HG03045 (cell line): ENCODE data around the gene C8G.

ENCODE experiments used
- ATAC-seq: cut with Tn5 transposase; IDR thresholded peaks from one replicate; pipeline ENCODE4 v1.9.1; 2021; ENCODE audit warnings: mild to moderate bottlenecking, moderate library complexity; ENCODE audit not compliant: unreplicated experiment

C8G gene

DNA sequence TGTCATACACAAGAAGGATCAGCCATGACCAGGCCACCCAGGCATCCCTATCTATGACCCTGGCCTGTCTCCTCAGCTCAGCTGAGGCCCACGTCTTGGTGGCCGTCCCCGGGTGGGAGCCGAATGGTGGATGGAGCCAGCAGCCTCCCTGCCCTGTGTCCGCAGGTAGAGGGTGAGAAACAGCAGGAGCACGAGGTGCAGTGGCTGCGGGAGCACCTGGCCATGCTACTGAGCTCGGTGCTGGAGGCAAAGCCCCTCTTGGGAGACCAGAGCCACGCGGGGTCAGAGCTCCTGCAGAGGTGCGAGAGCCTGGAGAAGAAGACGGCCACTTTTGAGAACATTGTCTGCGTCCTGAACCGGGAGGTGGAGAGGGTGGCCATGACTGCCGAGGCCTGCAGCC lies 25.0 kb upstream of the C8G start:
- no peak for ATAC-seq

DNA sequence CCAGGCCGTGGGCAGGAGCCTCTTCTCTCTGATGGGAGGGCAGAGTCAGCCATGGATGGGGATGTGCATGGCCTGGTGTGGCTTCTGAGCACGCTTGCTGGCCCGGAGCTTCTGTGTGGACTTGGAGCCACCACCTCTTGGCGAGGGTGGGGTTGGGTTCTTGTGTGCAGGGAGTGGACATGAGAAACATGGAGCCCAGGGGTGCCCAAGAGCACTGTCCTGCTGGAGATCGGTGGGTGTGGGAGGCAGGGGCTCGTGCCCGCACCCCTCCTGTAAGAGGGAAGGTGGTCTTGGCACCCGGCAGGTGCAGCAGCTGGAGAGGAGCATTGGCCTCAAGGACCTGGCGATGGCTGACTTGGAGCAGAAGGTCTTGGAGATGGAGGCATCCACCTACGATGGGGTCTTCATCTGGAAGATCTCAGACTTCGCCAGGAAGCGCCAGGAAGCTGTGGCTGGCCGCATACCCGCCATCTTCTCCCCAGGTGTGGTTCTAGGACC lies 24.3 kb upstream of the C8G start:
- ATAC-seq: no peak

DNA sequence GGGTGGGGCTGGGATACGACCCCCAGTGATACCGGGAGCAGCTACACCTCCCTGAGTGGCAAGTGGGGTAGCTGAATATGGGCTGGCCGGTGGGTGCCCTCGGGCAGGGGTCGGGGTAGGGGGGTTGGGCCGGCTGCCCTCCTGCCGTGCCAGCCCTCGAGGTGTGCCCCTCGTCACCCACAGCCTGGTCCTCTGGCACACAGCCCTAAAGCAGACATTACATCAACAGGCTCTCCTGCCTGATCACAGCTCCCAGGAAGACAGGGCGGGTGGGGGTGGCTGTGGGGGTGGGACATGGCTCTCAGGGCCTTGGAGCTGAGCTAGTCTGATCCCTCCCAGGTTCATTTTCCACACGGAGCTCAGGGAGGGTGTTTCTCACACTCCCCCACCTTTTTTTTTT lies 23.7 kb upstream of the C8G start:
- ATAC-seq: no peak

DNA sequence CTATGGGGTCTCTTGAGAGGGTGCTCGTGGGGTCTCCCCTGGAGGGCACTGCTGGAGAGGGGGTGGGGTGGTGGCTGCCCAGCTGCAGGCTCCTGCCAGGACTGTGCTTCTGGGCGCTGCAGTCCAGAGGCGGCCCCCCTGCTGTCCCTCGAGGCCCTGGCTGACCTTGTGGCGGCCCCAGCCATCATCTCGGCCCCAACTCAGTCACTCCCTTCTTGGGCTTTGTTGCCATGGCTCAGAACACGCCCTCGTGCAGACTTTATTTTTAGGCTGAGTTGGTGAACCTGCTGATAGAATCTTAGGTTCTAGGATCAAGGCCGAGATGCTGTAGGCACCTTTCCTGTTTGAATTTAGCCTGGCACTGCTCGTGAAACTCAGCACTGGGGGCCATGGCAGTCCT lies 23.3 kb upstream of the C8G start:
- ATAC-seq: no peak

DNA sequence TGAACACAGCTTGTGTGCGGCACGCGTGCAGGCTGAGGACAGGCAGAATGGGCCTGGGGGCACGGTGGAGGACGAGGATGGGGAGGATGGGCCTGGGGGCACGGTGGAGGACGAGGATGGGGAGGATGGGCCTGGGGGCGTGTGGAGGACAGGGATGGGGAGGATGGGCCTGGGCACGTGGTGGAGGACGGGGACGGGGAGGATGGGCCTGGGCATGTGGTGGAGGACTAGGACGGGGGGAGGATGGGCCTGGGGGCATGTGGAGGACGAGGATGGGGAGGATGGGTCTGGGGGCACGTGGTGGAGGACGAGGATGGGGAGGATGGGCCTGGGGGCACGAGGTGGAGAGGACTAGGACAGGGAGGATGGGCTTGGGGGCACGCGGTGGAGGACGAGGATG lies 22.5 kb upstream of the C8G start:
- no peak for ATAC-seq

DNA sequence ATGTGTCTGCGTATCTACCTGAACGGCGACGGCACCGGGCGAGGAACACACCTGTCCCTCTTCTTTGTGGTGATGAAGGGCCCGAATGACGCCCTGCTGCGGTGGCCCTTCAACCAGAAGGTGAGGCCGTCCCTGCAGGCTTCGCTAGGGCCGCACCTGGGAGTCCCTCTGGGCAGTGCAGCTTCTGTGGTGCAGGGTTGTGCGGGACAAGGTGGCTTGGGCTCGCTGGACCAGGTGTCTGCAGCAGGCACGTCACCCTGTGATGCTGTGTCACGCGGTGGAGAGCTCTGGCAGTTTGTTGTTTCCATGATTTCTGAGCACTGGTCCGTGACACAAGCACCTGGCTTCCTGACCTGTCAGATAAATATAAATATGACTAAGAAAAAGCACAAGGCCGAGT lies 21.2 kb upstream of the C8G start:
- ATAC-seq: no peak

DNA sequence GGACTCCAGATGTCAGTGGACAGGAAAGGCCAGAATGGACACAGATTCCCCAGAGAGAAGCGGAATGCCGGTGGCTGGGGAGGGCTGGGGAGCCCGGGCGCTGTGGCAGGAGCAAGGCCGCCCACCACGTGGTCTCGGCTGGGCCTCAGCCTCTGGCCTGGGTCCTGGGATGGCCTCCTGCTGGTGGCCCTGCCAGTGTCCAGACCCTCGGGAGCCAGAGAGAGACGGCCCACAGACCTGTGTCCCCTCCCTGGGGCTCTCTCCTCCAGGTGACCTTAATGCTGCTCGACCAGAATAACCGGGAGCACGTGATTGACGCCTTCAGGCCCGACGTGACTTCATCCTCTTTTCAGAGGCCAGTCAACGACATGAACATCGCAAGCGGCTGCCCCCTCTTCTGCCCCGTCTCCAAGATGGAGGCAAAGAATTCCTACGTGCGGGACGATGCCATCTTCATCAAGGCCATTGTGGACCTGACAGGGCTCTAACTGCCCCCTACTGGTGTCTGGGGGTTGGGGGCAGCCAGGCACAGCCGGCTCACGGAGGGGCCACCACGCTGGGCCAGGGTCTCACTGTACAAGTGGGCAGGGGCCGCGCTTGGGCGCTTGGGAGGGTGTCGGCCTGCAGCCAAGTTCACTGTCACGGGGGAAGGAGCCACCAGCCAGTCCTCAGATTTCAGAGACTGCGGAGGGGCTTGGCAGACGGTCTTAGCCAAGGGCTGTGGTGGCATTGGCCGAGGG lies 19.5 kb upstream of the C8G start:
- no peak for ATAC-seq

DNA sequence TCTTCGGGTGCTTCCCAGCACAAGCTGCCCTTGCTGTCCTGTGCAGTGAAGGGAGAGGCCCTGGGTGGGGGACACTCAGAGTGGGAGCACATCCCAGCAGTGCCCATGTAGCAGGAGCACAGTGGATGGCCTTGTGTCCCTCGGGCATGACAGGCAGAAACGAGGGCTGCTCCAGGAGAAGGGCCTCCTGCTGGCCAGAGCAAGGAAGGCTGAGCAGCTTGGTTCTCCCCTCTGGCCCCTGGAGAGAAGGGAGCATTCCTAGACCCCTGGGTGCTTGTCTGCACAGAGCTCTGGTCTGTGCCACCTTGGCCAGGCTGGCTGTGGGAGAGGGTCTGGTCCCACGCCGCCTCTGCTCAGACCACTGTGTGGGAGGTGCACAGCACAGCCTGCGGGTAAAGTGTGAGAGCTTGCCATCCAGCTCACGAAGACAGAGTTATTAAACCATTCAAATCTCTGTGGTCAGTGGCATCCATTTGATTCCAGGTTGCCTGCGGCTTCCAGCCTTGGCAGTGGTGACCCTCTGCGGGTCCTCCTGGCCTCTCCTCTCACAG lies 18.8 kb upstream of the C8G start:
- ATAC-seq: no peak

DNA sequence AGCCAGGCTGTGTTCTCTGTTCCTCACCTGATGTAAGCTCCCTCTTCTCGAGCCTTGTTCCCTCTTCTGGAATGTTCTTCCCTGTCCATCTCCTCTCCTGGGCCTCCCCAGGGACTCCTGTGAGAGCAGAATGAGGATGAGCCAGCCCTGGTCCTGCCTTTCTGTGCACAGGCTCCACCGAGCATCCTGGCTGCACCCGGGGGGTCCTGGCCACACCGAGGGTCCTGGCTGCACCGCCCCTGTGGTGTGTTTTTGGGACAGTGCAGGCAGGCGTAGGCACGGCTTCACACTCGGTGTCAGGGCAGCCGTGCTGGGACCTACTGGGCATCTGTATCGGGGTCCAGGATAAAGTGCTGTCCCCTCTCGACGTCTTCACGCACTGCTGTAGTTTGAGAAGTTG lies 18.3 kb upstream of the C8G start:
- no peak for ATAC-seq

DNA sequence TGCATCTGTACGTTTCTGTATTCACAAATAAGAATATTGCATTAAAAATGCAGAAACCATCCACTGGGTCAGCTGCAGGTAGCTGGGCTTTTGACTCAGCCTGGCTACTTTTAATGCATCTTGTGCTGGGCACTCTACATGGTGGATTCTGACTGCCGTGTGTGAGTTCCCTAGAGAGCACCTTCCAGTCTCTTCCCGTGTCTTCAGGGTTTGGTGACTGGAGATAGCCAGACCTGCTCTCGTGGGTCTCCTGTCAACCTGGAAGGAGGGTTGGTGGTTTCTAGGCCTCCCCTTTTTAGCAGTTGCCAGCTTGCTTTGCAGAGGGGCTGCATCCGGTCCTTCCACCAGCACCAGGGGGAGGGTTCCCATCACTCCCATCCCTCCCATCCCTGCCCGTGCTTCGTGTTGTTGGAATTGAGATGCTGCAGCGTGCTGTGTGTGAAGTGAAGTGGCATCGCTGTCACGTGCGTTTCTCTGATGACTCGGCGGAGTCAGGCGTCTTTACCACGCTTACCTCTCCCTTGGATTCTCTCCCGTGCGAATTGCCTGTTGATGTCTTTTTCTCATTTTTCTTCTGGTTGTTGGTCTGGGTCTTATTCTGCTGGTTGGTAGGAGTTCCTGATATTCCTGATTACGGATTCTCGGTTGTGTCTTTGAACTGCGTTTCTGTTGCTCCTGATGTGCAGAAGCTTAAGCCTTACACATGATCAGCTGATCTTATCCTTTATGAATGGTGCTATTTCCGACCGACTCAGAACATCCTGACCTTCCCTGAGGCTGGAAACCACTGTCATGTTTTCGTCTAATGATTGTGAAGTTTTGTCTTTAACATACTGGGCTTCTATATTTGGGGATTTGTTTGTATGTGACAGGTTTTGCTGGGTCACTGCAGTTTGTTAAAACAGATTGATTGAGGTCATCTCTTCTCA lies 17.4 kb upstream of the C8G start:
- ATAC-seq: no peak

DNA sequence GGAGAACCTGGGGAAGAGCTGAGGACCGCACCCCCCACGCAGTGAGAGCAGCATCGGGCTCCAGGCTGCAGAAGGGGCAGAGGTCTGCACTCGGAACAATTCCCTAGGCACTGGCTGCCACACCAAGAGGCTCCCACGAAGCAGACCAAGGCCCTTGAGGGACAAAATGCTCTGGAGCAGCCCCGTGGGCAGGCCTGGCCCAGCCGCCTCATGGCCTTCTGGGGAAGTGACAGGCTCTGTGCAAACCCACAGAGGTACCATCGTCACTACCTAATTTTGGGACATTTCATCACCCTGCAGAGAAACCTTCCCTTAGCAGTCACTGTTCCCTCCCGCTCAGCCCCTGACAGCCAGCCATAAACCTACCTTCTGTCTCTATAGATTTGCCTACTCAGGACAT lies 16.5 kb upstream of the C8G start:
- no peak for ATAC-seq

DNA sequence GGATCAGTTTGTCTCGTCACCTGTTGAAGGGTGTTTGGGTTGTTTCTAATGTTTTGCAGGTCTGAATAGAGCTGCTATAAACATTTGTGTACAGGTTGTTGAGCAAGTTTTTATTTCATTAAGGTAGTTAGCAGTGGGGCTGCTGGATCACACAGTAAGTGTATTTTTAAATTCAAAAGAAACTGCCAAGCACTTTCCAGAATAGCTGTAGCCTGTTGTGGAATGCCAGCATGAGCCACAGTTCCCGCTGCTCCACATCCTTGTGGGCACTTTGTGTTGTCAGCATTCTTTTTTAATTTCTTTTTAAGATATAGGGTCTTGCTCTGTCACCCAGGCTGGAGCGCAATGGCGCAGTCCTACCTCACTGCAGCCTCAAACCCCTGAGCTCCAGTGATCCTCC lies 15.0 kb upstream of the C8G start:
- no peak for ATAC-seq

DNA sequence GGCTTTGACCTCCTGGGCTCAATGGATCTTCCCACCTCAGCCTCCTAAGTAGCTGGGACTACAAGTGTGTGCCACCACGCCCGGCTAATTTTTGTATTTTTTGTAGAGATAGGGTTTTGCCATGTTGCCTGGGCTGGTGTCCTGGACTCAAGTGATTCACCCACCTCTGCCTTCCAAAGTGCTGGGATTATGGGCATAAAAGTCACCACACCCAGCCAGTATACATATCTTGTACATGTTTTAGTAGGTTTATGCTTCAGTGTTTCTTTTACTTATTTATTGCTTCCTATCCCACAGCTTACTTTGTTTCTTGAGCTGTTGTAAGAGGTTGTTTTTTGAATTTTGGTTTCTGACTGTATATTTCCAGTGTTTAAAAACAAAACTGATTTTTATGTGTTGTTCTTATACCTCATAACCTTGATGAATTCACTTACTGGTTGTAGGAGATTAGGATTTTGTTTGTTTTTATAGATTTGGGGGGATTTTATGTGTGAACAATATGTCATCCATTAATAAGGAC lies 13.4 kb upstream of the C8G start:
- ATAC-seq: no peak

DNA sequence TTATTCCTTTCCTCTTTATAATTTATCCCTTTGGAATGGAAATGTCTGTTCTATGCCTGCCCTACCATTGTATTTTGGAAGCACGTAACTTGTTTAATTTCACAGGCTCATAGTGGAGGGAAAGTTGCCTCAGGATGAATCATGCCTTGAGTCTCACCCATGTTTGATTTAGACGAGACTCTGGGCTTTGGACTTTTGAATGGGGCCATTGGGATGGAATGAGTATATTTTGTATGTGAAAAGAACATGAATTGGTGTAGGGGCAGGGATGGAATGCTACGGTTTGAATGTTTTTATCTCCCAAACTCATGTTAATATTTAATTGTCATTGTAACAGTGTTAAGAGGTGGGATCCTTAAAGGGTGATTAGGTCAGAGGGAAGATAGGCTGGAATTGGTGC lies 10.8 kb upstream of the C8G start:
- no peak for ATAC-seq

DNA sequence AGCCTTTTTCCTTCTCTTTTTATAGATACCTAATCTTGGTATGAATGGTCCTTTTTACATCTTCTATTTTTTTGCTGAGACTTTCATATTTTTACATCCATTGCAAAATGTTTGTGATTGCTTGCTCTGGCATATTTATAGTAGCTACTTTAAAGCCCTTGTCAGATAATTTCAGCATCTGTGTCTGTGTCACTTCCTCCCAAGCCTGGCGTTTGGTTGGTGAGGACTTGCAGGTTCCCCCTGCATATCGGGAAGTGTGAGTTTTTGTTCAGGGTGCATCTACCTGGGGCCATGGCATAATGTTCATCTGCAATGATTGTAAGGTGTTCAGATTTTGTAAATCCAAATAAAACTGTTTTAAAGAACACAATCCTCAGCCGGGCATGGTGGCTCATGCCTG lies 9.4 kb upstream of the C8G start:
- no peak for ATAC-seq

DNA sequence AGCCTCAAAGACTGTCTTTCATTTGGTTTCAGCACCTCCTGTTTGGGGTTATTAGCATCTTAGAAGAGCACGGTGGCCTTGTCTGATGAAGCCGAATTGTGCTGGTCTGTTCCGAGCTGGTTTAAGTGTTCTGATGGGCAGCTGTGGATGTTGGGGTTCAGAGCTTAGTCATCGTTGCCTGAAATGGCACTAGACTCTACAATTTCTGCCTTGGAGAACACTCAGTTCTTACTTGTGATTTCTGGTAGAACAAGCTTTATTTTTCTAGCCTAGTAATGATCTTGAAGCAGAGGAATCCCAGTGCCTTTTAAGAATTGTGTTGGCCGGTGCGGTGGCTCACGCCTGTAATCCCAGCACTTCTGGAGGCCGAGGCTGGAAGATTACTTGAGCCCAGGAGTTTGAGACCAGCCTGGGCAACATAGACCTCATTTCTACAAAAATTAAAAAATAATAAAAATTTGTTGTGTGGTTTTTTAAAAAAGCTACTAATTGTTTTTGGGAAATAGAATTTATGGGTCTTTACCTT lies 8.3 kb upstream of the C8G start:
- ATAC-seq: no peak

DNA sequence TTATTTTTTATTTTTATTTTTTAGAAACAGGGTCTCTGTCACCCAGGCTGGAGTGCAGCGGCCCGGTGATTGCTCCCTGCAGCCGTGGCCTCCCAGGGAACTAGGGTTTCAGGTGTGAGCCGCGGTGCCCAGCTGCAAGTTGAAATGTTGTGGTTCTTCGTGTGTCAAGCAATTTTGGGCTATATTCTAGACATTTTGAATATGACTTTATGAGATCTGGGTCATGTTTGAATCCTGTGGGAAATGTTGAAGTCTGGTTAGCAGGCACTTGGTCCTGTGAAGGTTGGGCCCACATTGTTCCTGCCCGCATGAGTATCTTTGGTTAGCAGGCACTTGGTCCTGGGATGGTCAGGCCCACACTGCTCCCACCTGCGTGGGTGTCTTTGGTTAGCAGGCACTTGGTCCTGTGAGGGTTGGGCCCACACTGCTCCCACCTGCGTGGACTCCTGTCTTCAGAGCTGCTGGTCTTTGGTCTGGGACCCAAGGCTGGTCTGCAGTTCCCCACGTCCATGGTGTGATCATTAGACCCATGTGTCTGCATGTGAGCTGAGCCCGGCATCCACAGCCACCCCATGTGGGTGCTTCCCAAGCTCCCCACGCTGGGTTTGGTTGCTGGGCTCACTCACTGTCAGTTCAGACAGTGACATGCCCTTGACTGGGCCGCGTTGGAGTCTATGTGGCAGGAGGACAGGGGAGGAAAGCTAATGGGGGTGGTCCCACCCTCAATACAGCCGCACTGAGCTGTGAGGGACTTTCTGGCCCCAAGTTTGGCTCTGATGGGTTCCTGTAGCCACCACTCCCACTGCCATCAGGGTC lies 7.6 kb upstream of the C8G start:
- ATAC-seq: no peak

DNA sequence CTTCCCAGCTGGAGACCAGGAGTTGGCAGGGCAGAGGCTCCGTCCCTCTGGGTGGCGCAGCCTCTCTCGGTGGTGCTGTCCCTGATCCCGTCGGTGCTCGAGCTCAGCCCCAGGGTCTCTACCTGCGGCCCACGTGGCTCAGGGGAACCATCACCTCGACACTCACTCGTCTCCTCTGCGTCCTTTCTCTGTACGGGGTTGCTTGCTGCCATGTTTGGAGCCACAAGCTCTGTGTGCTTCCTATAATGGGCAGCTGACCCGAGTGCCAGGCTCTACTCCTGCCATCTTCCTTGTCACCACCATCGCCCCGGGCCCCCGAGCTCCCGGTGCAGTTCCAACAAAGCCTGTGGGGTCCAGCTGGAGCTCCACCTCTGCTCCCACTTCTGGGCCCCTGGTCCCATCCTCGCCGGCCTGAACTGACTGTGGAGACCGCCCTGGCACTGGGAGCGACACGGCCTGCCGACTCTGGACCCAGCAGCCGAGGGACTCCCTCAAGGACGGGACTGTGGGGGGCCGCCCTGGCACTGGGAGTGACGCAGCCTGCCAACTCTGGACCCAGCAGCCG lies 5.5 kb upstream of the C8G start:
- ATAC-seq: no peak

DNA sequence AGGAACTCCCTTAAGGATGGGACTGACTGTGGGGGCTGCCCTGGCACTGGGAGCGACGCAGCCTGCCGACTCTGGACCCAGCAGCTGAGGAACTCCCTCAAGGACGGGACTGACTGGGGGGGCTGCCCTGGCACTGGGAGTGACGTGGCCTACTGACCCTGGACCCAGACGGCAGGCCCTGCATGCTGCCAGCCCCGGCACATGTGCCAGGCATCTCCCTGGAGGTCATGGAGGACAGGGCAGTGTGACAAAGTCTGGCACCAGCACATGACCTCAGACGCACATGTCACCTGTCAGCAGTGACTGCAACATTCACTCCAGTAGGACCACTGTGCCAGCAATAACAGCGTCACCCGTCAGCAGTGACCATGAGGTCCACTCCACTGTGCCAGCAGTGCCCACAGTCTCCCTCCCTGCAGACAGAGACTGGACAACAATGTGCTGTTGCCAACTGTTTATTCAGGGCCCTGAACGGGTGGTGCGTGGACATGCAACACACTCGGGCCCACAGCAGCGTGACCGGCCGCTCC lies 5.0 kb upstream of the C8G start:
- no peak for ATAC-seq
